NCI-H2081 treated with DMSO at 0.1 percent for 48 hours (cell line): ENCODE measurements around the gene PHF3.

ENCODE experiments used
- DNase-seq: peaks from one replicate; lab custom pipeline; 2025; lab: John Stamatoyannopoulos, UW

The PHF3 gene

GRCh38 chr6:63635588-63636517 lies at the start of gene PHF3:
TSS of gene PHF3 (plus strand) at chr6:63635802. CDS start at chr6:63646552, 10,750 bp downstream.
- DNase-seq: peak; percentile 77

GRCh38 chr6:63589952-63590411 lies 45.6 kb upstream of the PHF3 start:
- DNase-seq: no peak

GRCh38 chr6:63592886-63593285 lies 42.7 kb upstream of the PHF3 start:
- DNase-seq: no peak

- no peak for DNase-seq
These were observed 38.2 kb upstream of the PHF3 start for GRCh38 chr6:63597141-63598048.

GRCh38 chr6:63598049-63599036 lies 37.3 kb upstream of the PHF3 start:
- DNase-seq: peak; percentile 38

GRCh38 chr6:63599243-63599642 lies 36.4 kb upstream of the PHF3 start:
- no peak for DNase-seq

GRCh38 chr6:63600136-63600535 lies 35.5 kb upstream of the PHF3 start:
- no peak for DNase-seq

- no peak for DNase-seq
These were observed 26.4 kb upstream of the PHF3 start for GRCh38 chr6:63609231-63609630.

GRCh38 chr6:63610944-63611343 lies 24.7 kb upstream of the PHF3 start:
- DNase-seq: no peak

- no peak for DNase-seq
These were observed 24.0 kb upstream of the PHF3 start for GRCh38 chr6:63611560-63611959.

- no peak for DNase-seq
These were observed 20.0 kb upstream of the PHF3 start for GRCh38 chr6:63615590-63615989.

- DNase-seq: no peak
These were observed 11.5 kb upstream of the PHF3 start for GRCh38 chr6:63624091-63624490.

- DNase-seq: no peak
These were observed 5.1 kb upstream of the PHF3 start for GRCh38 chr6:63630466-63630865.

- DNase-seq: no peak
These were observed 972 bp upstream of the PHF3 start for GRCh38 chr6:63634630-63635029.

- DNase-seq: no peak
These were observed 401 bp upstream of the PHF3 start for GRCh38 chr6:63635215-63635587.

- DNase-seq: peak; percentile 14
These were observed 968 bp downstream of the PHF3 start for GRCh38 chr6:63636518-63637021.

GRCh38 chr6:63637865-63638445 lies 2.4 kb downstream of the PHF3 start:
- DNase-seq: no peak

- no peak for DNase-seq
These were observed 4.5 kb downstream of the PHF3 start for GRCh38 chr6:63640062-63640461.

- no peak for DNase-seq
These were observed 8.3 kb downstream of the PHF3 start for GRCh38 chr6:63643862-63644261.

- no peak for DNase-seq
These were observed 9.2 kb downstream of the PHF3 start for GRCh38 chr6:63644668-63645326.
